HG03354 (cell line): ENCODE measurements around the gene DLX2.
A peak's percentile ranks its signal among the peaks of the same experiment; 100 is the strongest.
"Not testable (repeated sequence)": the region's sequence is repeated elsewhere in the genome, so short reads cannot be mapped to it uniquely, and the experiment has no call there.

ENCODE experiments used
- ATAC-seq: cut with Tn5 transposase; IDR thresholded peaks from one replicate; pipeline ENCODE4 v1.9.1; 2021; ENCODE audit warnings: mild to moderate bottlenecking; ENCODE audit not compliant: unreplicated experiment, poor library complexity, severe bottlenecking

Gene DLX2

DNA sequence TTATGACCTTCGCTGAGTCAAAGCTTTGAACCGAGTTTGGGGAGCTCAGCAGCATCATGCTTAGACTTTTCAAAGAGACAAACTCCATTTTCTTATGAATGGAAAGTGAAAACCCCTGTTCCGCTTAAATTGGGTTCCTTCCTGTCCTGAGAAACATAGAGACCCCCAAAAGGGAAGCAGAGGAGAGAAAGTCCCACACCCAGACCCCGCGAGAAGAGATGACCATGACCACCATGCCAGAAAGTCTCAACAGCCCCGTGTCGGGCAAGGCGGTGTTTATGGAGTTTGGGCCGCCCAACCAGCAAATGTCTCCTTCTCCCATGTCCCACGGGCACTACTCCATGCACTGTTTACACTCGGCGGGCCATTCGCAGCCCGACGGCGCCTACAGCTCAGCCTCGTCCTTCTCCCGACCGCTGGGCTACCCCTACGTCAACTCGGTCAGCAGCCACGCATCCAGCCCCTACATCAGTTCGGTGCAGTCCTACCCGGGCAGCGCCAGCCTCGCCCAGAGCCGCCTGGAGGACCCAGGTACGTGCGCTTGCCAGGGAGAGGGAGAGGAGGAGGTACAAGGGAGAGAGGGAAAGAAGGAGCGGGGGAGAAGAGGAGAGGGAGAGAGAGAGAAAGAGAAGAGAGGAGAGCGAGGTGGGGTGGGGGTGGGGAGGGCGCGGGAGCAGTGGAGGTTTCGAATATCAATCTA, 17.1 kb downstream of the DLX2 start, which contains the start of gene DLX1:
Gene DLX1 (plus strand): TSS at position 48 of the 700 bp plus-strand sequence. CDS start 171 bp downstream, at position 219.
- peak; percentile 7 for ATAC-seq

GRCh38 chr2:172084645-172085459, 17.8 kb downstream of the DLX2 start:
- ATAC-seq, result peak; percentile 84

DNA sequence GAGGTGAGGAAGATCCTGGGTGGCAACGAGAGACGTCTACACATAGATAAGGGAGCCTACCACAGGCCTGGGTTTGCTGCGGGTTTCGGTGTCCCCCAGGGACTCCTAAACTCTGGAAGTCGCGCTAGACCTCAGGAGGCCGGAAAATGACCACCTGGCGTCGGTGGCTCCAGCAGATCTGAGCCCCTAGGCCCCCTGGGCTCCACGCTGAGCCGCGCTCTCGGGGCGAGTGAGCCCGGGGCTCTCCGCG, 18.4 kb downstream of the DLX2 start:
- no peak for ATAC-seq

DNA sequence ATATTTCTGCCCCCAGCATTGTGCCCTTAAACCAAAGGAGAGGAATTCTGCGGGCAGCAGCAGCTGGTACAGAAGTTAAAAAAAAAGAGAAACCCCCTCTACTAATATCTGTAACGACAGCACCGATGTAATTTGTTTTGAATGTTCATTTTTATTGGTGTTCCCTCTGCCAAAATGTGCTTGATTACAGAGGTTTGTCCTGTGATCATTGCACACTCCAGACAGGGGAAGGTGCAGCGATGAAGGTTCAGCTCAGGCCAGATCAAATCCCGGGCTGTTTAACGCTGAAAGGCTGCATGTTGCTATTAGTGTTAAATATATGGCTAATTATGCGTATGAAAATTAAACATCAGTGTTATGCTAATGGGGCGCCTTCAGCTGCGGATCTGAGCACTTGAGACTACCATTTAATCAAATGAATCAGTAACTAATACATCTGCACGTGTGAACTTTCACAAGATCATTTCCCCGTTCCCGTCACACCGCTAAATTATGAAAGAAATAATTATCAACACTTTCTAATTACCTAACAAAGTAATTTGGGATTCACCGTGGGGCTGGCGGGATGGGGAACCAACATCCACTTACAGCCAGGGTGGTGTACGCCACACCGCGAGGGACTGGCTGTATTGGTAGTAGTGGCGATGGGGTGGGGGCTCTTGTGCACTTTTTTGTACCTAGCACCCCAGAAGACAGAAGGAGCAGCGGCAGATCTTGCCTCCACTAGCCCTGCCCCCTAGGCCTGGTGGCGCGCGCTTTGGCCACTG, 18.9 kb downstream of the DLX2 start:
- ATAC-seq, result no peak

DNA sequence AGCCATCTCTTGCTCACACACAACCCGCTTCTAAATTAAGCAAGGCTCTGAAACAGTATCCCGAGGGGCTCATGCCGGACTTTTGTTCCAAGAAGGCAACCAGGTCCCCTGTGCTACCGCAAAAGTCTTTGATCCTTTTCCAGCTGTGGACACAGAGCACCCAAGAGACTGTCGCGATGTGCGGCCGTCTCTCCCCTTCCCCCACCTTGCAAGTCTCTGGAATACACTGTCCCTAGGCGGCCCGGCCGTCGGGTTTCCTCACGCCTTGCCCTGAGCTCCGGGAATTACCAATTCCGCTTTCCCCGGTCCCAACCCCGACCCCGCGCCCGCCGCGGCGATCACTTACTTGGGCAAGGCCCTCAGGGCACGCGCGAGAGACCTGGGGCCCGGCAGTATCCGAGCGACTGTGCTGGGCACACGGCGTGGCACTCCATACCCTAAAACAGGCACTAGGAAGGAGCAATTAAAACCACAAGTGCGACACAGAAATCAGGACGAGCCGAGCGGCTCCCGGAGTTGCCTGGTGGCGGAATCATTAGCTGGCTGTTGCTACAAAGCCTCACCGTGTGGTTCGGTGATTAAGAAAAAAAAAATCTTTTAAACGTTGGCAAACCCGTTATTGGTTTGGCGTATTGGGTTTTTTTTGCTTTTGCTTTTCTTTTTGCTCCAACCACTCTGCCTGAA, 19.6 kb downstream of the DLX2 start:
- no peak for ATAC-seq

DNA sequence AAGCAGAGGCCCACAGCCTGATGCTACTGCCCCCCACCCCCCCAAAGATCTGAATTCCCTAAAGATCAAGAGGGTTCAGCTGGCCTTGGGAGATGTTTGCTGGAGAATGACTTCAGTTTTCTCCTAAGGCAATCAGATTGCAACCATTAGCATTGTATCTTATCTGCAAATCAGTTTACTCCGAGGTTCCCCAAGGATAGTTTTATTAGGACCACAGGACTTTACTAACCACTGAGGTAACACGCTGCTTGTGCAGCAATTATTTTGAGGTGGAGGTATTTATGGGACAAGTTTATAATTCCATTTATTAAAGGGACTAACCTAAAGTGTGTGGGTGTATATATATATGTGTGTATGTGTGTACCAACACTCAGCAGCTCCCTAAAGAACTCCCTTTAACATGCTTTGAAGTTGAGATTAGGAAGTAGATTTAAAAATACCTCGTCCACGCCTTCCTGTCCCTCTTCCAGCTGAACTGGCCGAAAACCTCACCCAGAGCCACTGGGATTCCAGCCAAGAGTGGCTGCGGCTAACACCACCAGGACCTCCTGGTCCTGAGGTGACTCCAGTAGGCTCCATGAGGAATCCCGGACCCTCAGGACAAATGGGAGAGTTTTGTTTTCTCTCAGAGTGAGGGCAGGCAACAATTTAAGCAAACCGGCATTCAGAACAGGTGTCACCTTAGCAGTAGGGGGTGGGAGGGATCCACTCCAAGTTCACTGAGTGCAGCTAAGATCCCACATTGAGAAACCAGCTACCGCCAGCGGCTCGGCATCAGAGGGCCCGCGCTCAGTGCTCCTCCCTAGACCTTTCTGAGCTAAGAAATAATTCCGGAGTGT, 20.4 kb downstream of the DLX2 start:
- no peak for ATAC-seq

DNA sequence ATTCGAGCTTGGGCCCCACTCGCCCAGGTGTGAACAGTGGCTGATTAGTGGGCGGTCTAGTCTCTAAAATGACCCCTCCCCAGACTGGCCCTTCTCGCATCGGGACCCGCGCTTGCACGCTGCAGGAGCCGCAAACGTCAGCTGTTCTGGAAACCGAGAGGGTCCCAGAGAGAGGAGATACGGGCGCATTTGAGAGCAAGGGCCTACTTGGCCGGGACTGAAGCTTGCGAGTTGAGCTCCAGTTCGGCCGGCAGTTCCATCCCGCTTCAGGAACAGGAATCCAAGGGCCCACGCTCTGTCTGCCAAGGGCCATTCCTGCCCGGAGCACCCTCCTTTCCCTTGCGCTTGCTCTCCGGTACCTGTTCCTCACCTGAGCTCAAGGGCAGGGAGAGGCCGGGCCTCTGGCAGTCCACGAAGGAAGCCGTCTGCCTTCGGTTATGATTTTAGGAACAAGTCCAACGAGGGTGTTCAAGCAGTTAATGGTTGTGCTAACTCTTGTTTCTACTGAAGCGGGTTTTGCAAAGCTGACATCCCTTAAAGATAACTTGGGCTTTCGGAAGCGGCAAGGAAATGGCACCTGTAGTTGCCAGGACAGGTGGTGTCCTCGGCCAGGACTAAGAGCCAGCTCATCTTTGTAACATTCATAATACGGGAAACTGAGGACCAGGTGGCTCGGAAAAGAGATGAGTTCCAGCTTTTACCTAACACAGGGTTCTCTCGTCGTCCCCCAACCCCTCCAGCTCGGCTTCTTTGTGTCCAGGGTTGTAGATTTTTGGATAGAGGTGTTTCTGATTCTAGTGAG, 21.3 kb downstream of the DLX2 start:
- ATAC-seq, result no peak

GRCh38 chr2:172080641-172081220, 22.0 kb downstream of the DLX2 start:
- no peak for ATAC-seq

GRCh38 chr2:172079838-172080640, 22.7 kb downstream of the DLX2 start:
- no peak for ATAC-seq

DNA sequence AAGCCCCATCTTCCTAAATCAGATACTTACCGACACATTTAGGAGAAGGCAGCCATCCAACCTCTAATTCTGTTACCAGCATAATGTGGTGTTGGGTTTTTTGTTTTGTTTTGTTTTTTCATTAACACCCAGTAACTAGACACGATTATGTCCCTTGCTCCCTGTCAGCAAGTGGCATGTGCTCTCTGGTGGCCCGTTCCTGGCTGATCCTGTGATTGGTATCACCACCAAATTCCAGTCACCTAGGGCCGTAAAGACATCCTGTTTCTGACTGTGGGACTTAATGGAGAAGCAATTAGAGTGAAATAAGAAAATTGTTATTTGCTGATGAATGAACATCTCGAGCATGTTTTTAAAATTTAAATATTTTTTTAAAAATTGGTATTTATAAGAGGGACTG, 23.3 kb downstream of the DLX2 start:
- ATAC-seq, result no peak

- no peak for ATAC-seq
Measured at GRCh38 chr2:172074254-172074653, 28.4 kb downstream of the DLX2 start.

DNA sequence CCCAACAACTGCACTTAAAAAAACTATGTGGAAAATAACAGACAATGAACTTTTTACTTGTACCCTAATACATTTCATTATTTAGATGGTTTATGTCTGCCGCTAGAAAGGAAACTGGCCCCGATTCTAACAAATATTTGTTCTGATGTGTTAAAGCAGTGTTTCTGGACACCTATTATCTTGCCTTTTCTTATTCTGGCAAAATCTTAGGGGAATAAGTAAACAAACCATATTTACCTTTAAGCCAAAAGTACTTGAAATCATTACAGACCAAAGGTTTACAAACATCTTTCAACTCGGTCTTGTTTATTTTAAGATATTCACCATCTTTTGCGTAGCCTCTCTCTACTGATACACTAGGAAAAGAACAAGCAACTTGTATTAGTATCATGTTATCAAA, 29.2 kb downstream of the DLX2 start:
- no peak for ATAC-seq

- no peak for ATAC-seq
Measured at GRCh38 chr2:172072706-172073105, 30.0 kb downstream of the DLX2 start.

- no peak for ATAC-seq
Measured at GRCh38 chr2:172072303-172072702, 30.4 kb downstream of the DLX2 start.

GRCh38 chr2:172070936-172071335, 31.8 kb downstream of the DLX2 start:
- ATAC-seq, result no peak

- not testable (repeated sequence) for ATAC-seq
Measured at GRCh38 chr2:172067905-172068304, 34.8 kb downstream of the DLX2 start.

DNA sequence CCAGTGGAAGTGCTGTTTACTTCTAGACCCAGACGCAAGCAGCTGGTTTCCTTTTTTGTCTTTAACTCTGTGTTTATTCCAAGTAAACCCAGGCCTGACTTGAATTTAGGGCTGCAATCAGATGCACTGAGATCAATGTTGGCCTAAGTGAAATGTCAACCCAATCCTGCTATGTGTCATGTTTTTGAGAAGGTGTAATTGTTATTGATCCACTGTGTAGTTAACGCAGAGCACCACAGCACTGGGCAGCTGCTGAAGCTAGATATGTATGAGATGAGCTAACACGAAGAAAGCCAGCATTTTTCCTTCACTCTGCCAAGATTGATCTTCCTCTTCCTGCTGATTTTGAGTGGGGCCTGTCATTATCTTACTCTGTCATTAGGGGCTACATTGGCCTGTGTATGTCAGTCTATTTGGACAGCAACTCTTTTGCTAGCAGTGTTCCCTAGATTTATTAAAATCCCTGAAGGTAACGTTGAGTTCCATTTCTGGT, 36.3 kb downstream of the DLX2 start:
- no peak for ATAC-seq
